Panc1 (cell line): ENCODE data around the gene ANKH.

Source experiments
- CTCF ChIP-seq: fragments of 450-650 bp; IDR thresholded peaks from 2 replicates; pipeline ENCODE4 v1.5.1; 2017; ENCODE audit warnings: mild to moderate bottlenecking
- POLR2AphosphoS5 ChIP-seq: IDR thresholded peaks from 2 replicates; pipeline ENCODE4 v1.6.1; 2012; ENCODE audit warnings: mild to moderate bottlenecking, low read depth, low read length, moderate library complexity
- REST ChIP-seq, 2 experiments: IDR thresholded peaks; 2 replicates each; pipeline ENCODE4 v1.6.1; 2011 to 2012; ENCODE audit warnings: low read depth in 2 of 2, control low read depth in 1 of 2, low read length in 1 of 2, mild to moderate bottlenecking in 1 of 2, moderate library complexity in 1 of 2; ENCODE audit not compliant: insufficient read depth in 1 of 2
- SIN3A ChIP-seq: IDR thresholded peaks from 2 replicates; pipeline ENCODE4 v1.6.1; 2012; ENCODE audit warnings: low read depth, mild to moderate bottlenecking, low read length, moderate library complexity, borderline replicate concordance; ENCODE audit not compliant: insufficient read depth

- no peak for TF ChIP-seq CTCF
- no peak for TF ChIP-seq SIN3A
- no peak for TF ChIP-seq REST (IDR thresholded peaks at IDR 0.05; ENCODE audit: insufficient read depth in 1 of 2, low read depth in 2 of 2, low read length in 1 of 2)
- no peak for TF ChIP-seq POLR2AphosphoS5
Observed at GRCh38 chr5:14707811-14708390, 163.7 kb downstream of the ANKH start.
